Measurements from ENCODE around the gene FBXL20. TPM values are rescaled to one million over a fixed set of nuclear protein-coding genes. Genes with fewer than 3 reads are reported as not detected.

Gene FBXL20
- total and polyA plus RNA-seq, 4 experiments from 2014 or later, result 1.5 to 38.5 (median 19.7) TPM

- DNase-seq, result no peak
- peaks cover 19 to 30% (median 25%) of the 10 kb centered on the region in 4 donors for H3K4me1 Mint-ChIP-seq
- Histone ChIP-seq H3K9me3 (ENCODE audit: control insufficient read depth in 1 of 2, low read length in 2 of 2) (no peaks in the 10 kb centered on the region), H3K27ac (ENCODE audit: low read depth, low read length) (no peak overlapping the region), H3K27me3 (ENCODE audit: insufficient read depth, low read length) (no peaks in the 10 kb centered on the region), H3K36me3 (ENCODE audit: insufficient read depth, low read length) (no peaks in the 10 kb centered on the region), H3K4me1 (ENCODE audit: insufficient read depth, low read length) (peaks cover 27% of the 10 kb centered on the region), H3K4me3 (ENCODE audit: low read length in 2 of 2) (no peak overlapping the region)
- peak overlapping the region in 1 of 7 donors; percentile 8 for H3K27ac Mint-ChIP-seq
- H3K27me3 Mint-ChIP-seq, result peaks cover 2% of the 10 kb centered on the region in 2 donors
- H3K4me3 Mint-ChIP-seq, result no peak overlapping the region
- H3K9me3 Mint-ChIP-seq, result no peaks in the 10 kb centered on the region
- no peaks in the 10 kb centered on the region for H3K36me3 Mint-ChIP-seq
- CTCF ChIA-PET (ENCODE audit: partially characterized antibody), result interaction anchor here (1.8 to 21.0 kb wide), 9 partner anchors 12 to 261 kb away, joined by 6 to 554 read pairs (median 18); partner anchors contain the start of genes ARL5C and RPL19
- intact Hi-C loops (cut with micrococcal nuclease), result no loop called here
- POLR2A ChIA-PET (ENCODE audit: partially characterized antibody), result interaction anchor here (0.6 to 2.5 kb wide), 3 partner anchors 36 to 50 kb away, joined by 3 to 35 read pairs (median 5); no protein-coding TSS in a partner anchor
Measured at GRCh38 chr17:39243155-39243554, 158.3 kb downstream of the FBXL20 start.

DNA sequence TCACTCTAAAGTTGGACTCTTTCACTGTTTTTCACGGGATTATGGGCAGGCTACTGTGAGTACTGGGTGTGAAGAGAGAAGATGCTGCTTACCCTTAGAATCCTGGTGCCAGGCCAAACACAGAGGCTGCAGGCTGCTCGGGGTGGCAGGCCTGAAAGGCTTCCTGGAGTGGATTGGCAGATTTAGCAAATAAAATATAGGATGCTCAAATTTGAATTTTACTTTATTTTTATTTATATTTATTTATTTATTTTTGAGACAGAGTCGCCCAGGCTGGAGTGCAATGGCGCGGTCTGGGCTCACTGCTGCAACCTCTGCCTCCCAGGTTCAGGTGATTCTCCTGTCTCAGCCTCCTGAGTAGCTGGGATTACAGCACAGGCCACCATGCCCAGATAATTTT, 160.8 kb downstream of the FBXL20 start:
- Mint-ChIP-seq H3K27ac (peak overlapping the region in 1 of 7 donors; percentile 76), H3K4me3 (no peak overlapping the region), H3K4me1 (peaks cover 25 to 42% (median 33%) of the 10 kb centered on the region in 4 donors), H3K27me3 (peaks cover 2% of the 10 kb centered on the region in 2 donors), H3K36me3 (no peaks in the 10 kb centered on the region), H3K9me3 (peaks cover 0 to 1% (median 0%) of the 10 kb centered on the region in 8 donors)
- POLR2A ChIA-PET (ENCODE audit: partially characterized antibody), result interaction anchor here (1.5 to 5.4 kb wide), 2 partner anchors 33 to 38 kb away, joined by 4 to 54 read pairs; no protein-coding TSS in a partner anchor
- no peak overlapping the region for H3K4me3 ChIP-seq (ENCODE audit: low read length in 2 of 2)
- no peaks in the 10 kb centered on the region for H3K9me3 ChIP-seq (ENCODE audit: control insufficient read depth in 1 of 2, low read length in 2 of 2)
- peaks cover 39% of the 10 kb centered on the region for H3K4me1 ChIP-seq (ENCODE audit: insufficient read depth, low read length)
- intact Hi-C loops (cut with micrococcal nuclease), result no loop called here
- CTCF ChIA-PET (ENCODE audit: partially characterized antibody), result interaction anchor here (1.7 to 21.0 kb wide), 5 partner anchors 9 to 257 kb away, joined by 3 to 554 read pairs (median 16); partner anchors contain the start of genes ARL5C and RPL19
- no peaks in the 10 kb centered on the region for H3K27me3 ChIP-seq (ENCODE audit: insufficient read depth, low read length)
- DNase-seq, result no peak
- no peak overlapping the region for H3K27ac ChIP-seq (ENCODE audit: low read depth, low read length)
- H3K36me3 ChIP-seq (ENCODE audit: insufficient read depth, low read length), result no peaks in the 10 kb centered on the region

- no peaks in the 10 kb centered on the region for H3K36me3 ChIP-seq (ENCODE audit: insufficient read depth, low read length)
- peak overlapping the region; percentile 74 to 93 (median 89) for H3K27ac Mint-ChIP-seq
- ChIA-PET POLR2A (ENCODE audit: partially characterized antibody) (interaction anchor here (1.4 to 5.4 kb wide), 5 partner anchors 32 to 221 kb away, joined by 4 to 54 read pairs (median 15); partner anchors contain the start of gene RPL19), CTCF (ENCODE audit: partially characterized antibody) (interaction anchor here (0.6 to 21.0 kb wide), 11 partner anchors 8 to 255 kb away, joined by 3 to 554 read pairs (median 4); partner anchors contain the start of genes ARL5C, RPL19 and STAC2)
- no peak overlapping the region for H3K27ac ChIP-seq (ENCODE audit: low read depth, low read length)
- no peaks in the 10 kb centered on the region for H3K27me3 ChIP-seq (ENCODE audit: insufficient read depth, low read length)
- H3K9me3 ChIP-seq (ENCODE audit: control insufficient read depth in 1 of 2, low read length in 2 of 2), result no peaks in the 10 kb centered on the region
- H3K9me3 Mint-ChIP-seq, result peaks cover 0 to 1% (median 0%) of the 10 kb centered on the region in 8 donors
- DNase-seq, result peak; percentile 68 to 75 (median 71)
- no peak overlapping the region for H3K4me3 ChIP-seq (ENCODE audit: low read length in 2 of 2)
- H3K36me3 Mint-ChIP-seq, result no peaks in the 10 kb centered on the region
- intact Hi-C loops (cut with micrococcal nuclease), result loop anchor here (1.0 to 5.0 kb wide), 3 partner anchors 32 to 87 kb away; partner anchors contain the start of gene CACNB1
- H3K4me1 Mint-ChIP-seq, result peaks cover 26 to 43% (median 35%) of the 10 kb centered on the region in 4 donors
- H3K27me3 Mint-ChIP-seq, result peaks cover 2 to 4% of the 10 kb centered on the region in 2 donors
- H3K4me1 ChIP-seq (ENCODE audit: insufficient read depth, low read length), result peaks cover 42% of the 10 kb centered on the region
- peak overlapping the region in 6 of 8 donors; percentile 20 to 69 (median 48) for H3K4me3 Mint-ChIP-seq
Measured at GRCh38 chr17:39239640-39240314, 161.6 kb downstream of the FBXL20 start.

DNA sequence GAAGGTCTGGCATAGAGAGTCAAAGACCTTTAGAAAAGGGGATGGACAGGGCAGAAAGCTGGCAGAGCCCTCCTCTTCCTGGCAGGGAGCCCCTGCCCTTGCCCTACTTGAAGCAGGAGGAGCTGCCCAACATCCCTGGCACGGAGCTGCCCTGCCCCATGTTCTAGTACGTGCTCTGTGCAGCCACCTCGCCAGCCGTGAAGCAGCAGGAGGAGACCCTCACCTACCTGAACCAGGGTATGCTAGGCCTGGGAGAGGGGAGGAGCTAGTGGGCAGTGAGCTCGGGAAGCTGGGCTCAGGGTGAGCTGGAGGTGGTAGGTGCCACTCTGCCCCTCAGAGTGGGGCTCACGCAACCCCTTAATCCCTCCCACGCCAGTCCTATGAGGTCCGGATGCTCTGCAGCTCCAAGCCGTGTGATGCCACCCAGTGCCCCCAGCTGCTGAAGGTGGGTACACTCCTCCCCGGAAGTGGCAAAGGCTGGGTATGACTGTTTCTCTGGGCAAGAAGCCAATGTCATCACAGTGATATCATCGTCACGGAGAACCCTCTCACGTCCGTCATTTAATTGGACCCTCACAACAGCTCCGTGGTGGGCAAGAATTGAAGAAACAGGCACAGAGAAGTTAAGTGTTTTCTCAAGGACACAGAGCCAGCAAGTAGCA, 163.0 kb downstream of the FBXL20 start:
- H3K4me1 Mint-ChIP-seq, result peaks cover 23 to 33% (median 29%) of the 10 kb centered on the region in 4 donors
- Histone ChIP-seq H3K36me3 (ENCODE audit: insufficient read depth, low read length) (no peaks in the 10 kb centered on the region), H3K27ac (ENCODE audit: low read depth, low read length) (peak overlapping the region; percentile 69), H3K4me1 (ENCODE audit: insufficient read depth, low read length) (peaks cover 33% of the 10 kb centered on the region), H3K9me3 (ENCODE audit: control insufficient read depth in 1 of 2, low read length in 2 of 2) (no peaks in the 10 kb centered on the region), H3K4me3 (ENCODE audit: low read length in 2 of 2) (peak overlapping the region in 1 of 2 donors; percentile 38), H3K27me3 (ENCODE audit: insufficient read depth, low read length) (no peaks in the 10 kb centered on the region)
- DNase-seq, result peak; percentile 83 to 94 (median 87)
- ChIA-PET POLR2A (ENCODE audit: partially characterized antibody) (interaction anchor here (0.6 to 5.4 kb wide), 16 partner anchors 12 to 385 kb away, joined by 3 to 54 read pairs (median 4); partner anchors contain the start of genes CDK12, FBXO47, LASP1 and RPL19), CTCF (ENCODE audit: partially characterized antibody) (interaction anchor here (0.7 to 21.0 kb wide), 12 partner anchors 7 to 255 kb away, joined by 3 to 554 read pairs (median 7); partner anchors contain the start of genes ARL5C, RPL19 and STAC2)
- peaks cover 0 to 2% of the 10 kb centered on the region in 2 donors for H3K27me3 Mint-ChIP-seq
- H3K9me3 Mint-ChIP-seq, result peaks cover 0 to 1% (median 0%) of the 10 kb centered on the region in 8 donors
- no peaks in the 10 kb centered on the region for H3K36me3 Mint-ChIP-seq
- H3K4me3 Mint-ChIP-seq, result peak overlapping the region; percentile 69 to 89 (median 76)
- intact Hi-C loops (cut with micrococcal nuclease), result loop anchor here (1.0 to 5.0 kb wide), 3 partner anchors 41 to 255 kb away; partner anchors contain the start of gene CACNB1
- H3K27ac Mint-ChIP-seq, result peak overlapping the region; percentile 81 to 99 (median 98)

- Mint-ChIP-seq H3K4me3 (peak overlapping the region in 3 of 8 donors; percentile 80 to 89 (median 82)), H3K27me3 (peaks cover 0 to 2% of the 10 kb centered on the region in 2 donors), H3K36me3 (no peaks in the 10 kb centered on the region), H3K27ac (peak overlapping the region; percentile 81 to 99 (median 98)), H3K4me1 (peaks cover 23 to 33% (median 29%) of the 10 kb centered on the region in 4 donors), H3K9me3 (peaks cover 0 to 1% (median 0%) of the 10 kb centered on the region in 8 donors)
- peak overlapping the region; percentile 69 for H3K27ac ChIP-seq (ENCODE audit: low read depth, low read length)
- DNase-seq, result no peak
- H3K4me3 ChIP-seq (ENCODE audit: low read length in 2 of 2), result no peak overlapping the region
- H3K4me1 ChIP-seq (ENCODE audit: insufficient read depth, low read length), result peaks cover 33% of the 10 kb centered on the region
- POLR2A ChIA-PET (ENCODE audit: partially characterized antibody), result interaction anchor here (0.6 to 5.4 kb wide), 7 partner anchors 11 to 367 kb away, joined by 3 to 54 read pairs (median 10); partner anchors contain the start of genes LASP1, RPL19 and STAC2
- no peaks in the 10 kb centered on the region for H3K36me3 ChIP-seq (ENCODE audit: insufficient read depth, low read length)
- intact Hi-C loops (cut with micrococcal nuclease), result loop anchor here (5.0 kb wide), 1 partner anchor 40 kb away; the partner anchor contains the start of gene CACNB1
- no peaks in the 10 kb centered on the region for H3K27me3 ChIP-seq (ENCODE audit: insufficient read depth, low read length)
- CTCF ChIA-PET (ENCODE audit: partially characterized antibody), result interaction anchor here (1.1 to 21.0 kb wide), 8 partner anchors 9 to 254 kb away, joined by 5 to 554 read pairs (median 15); partner anchors contain the start of genes ARL5C and RPL19
- H3K9me3 ChIP-seq (ENCODE audit: control insufficient read depth in 1 of 2, low read length in 2 of 2), result no peaks in the 10 kb centered on the region
Measured at GRCh38 chr17:39237586-39237985, 163.8 kb downstream of the FBXL20 start.

DNA sequence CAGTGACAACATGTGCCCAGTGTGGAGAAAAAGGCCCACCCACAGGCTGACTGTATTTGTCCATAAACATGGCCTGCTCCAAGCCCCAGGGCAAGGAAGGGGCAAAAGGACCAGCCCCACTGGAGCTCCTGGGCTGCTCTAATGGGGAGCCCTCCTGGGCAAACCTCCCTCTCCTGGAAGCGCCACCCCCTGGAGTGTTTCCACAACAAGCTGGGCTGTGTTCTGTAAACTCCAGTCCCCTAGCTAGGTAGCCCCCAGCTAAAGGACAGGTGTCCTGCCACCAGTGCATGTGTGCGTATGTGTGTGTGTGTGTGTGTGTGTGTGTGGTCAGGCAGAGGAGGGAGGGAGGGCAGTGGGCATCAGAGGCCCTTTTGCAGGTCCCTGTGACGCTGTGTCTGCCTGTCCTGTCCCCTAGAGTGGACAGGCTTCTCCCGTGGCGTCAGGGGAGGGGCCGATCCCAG, 164.4 kb downstream of the FBXL20 start:
- Mint-ChIP-seq H3K27ac (peak overlapping the region in 6 of 7 donors; percentile 19 to 99 (median 76)), H3K4me1 (peaks cover 27 to 38% (median 32%) of the 10 kb centered on the region in 4 donors), H3K36me3 (no peaks in the 10 kb centered on the region), H3K9me3 (peaks cover 0 to 1% (median 0%) of the 10 kb centered on the region in 8 donors), H3K27me3 (peaks cover under 1 to 3% of the 10 kb centered on the region in 2 donors), H3K4me3 (no peak overlapping the region)
- no peaks in the 10 kb centered on the region for H3K27me3 ChIP-seq (ENCODE audit: insufficient read depth, low read length)
- intact Hi-C loops (cut with micrococcal nuclease), result loop anchor here (5.0 kb wide), 1 partner anchor 40 kb away; the partner anchor contains the start of gene CACNB1
- no peak overlapping the region for H3K4me3 ChIP-seq (ENCODE audit: low read length in 2 of 2)
- H3K27ac ChIP-seq (ENCODE audit: low read depth, low read length), result no peak overlapping the region
- POLR2A ChIA-PET (ENCODE audit: partially characterized antibody), result interaction anchor here (1.4 to 5.4 kb wide), 5 partner anchors 11 to 83 kb away, joined by 4 to 54 read pairs (median 6); partner anchors contain the start of genes RPL19 and STAC2
- CTCF ChIA-PET (ENCODE audit: partially characterized antibody), result interaction anchor here (1.1 to 21.0 kb wide), 7 partner anchors 10 to 254 kb away, joined by 3 to 554 read pairs (median 15); partner anchors contain the start of genes ARL5C and RPL19
- H3K36me3 ChIP-seq (ENCODE audit: insufficient read depth, low read length), result no peaks in the 10 kb centered on the region
- no peaks in the 10 kb centered on the region for H3K9me3 ChIP-seq (ENCODE audit: control insufficient read depth in 1 of 2, low read length in 2 of 2)
- DNase-seq, result no peak
- H3K4me1 ChIP-seq (ENCODE audit: insufficient read depth, low read length), result peaks cover 37% of the 10 kb centered on the region

Data from CD4-positive, alpha-beta memory T cell (primary cell).